LNCAP (cell line): ENCODE measurements around the gene KRT78.

Source experiments
- TF ChIP-seq, protein P1 (sequence below): fragments of 450-650 bp; IDR thresholded peaks from 2 replicates; pipeline ENCODE4 v1.5.1; 2017; ENCODE audit warnings: mild to moderate bottlenecking

KRT78 gene

DNA sequence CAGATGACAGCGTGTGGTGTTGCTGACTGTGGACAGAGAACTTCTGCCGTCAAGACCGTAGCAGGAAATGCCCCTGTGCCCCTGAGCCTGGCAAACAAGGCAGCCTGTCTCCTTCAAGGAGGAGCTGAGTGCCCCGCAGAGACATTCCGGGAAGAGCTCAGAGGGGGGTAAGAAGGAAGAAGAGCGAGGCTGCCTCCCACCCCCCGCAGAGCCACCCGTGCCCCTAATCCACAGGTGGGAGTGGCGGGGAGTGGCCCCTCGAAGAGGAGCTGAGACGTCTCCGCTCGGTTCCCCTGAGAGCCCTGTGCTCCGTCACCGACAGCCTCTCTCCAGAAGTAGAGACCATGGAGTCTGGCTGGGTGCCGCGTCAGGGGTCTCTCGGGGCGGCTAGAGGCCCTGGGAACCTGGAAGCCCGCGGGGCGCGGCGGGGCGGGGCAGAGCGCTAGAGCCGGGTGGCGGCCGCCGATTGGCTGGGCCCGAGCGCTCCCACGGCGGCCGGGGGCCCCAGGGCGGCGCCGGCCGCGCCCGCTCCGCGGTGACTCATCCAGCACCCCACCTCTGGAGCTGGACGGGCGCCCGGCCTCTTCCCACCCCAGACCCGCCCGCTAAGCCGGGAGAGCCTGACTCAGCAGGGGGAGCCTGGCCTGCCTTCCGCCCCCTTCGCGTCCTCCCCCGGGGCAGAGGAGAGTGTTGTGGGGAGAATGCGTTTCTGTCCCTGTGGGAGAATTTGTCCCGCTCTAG is 25.2 kb upstream of the KRT78 start:
- TF ChIP-seq, protein P1, sequence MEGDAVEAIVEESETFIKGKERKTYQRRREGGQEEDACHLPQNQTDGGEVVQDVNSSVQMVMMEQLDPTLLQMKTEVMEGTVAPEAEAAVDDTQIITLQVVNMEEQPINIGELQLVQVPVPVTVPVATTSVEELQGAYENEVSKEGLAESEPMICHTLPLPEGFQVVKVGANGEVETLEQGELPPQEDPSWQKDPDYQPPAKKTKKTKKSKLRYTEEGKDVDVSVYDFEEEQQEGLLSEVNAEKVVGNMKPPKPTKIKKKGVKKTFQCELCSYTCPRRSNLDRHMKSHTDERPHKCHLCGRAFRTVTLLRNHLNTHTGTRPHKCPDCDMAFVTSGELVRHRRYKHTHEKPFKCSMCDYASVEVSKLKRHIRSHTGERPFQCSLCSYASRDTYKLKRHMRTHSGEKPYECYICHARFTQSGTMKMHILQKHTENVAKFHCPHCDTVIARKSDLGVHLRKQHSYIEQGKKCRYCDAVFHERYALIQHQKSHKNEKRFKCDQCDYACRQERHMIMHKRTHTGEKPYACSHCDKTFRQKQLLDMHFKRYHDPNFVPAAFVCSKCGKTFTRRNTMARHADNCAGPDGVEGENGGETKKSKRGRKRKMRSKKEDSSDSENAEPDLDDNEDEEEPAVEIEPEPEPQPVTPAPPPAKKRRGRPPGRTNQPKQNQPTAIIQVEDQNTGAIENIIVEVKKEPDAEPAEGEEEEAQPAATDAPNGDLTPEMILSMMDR = no peak

DNA sequence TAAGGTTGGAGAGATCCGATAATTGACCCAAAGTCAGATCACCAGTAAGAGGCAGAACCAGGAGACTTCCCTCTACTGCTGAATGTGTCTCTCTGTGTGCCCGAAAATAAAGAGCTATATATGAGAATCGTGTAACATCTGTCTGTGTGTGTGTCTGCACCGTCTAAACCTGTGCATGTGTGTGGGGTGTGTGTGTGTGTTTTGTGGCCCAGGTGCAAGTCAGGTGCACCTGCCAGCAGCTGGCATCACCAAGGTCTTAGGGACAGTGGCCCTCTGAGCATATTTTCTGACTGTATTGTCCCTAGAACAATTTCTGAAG is 24.7 kb upstream of the KRT78 start:
- TF ChIP-seq, protein P1 = no peak

DNA sequence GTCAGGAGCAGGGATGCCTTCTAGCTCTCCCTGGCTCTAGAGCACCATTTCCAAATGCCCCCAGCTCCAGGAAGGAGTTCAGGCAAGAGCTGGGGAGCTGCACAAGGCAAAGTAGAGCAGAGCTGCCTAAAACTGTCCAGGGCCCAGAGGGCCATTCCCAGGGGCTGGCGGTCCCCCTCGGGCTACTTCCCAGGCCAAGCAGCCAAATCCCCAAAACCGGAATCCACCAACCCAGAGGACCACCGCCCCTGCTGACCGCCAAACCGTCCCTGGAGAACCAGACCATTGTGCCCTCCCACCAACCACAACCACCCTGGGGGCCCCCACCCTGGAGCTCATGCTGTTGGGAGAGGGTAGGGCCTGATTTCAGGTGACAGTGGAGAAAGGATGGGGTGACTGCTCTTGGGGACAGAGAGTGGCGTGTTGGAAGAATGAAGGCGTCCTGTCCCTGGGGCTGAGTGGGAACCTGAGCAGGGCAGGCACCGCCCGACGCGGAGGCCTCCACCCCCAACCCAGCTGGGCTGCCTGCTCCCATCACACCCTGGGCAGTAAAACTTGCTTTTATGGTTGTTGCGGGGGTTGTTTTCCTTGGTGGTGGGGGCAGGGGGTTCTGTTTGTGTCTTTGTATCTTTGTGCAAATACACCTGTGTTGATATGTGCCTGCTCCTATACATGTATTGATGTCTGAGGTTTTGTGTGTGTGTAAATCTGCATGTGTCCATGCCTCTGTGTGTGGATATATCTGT is 24.0 kb upstream of the KRT78 start:
- TF ChIP-seq, protein P1 = no peak

DNA sequence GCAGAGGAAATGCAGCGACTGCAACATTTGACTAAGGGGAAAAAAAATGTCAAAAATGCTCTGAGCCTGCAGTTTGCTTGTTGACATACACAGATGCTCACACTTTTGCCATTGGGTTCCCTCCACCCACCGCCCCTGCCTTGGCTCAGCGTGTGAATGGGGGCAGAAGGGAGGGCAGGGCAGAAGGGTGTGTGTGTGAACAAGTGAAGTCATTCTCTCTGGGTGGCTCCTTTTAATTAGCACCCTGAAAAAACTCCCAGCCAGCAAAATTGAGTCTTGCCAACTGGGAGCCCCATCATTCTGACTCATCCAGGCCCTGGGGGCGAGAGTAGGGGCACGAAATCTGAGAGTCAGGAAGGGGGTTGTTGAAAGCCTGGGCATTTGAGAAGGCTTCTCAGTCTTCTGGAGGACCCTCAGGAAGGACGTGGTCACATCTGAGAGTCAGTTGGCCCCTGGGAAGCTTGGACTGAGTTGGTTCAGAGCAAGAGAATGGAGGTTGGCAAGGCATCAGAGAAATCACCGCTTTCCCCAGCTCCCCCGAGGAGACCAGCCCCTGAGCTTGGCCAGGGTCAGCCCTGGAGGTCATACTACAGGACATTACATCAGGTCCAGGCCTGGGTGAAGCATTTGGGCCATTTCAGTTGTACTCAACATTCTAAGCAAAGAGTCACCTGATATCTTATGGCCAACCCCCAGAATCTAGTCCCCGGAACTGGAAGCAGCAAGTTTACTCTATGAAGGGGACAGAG is 22.7 kb upstream of the KRT78 start:
- TF ChIP-seq, protein P1 = no peak

DNA sequence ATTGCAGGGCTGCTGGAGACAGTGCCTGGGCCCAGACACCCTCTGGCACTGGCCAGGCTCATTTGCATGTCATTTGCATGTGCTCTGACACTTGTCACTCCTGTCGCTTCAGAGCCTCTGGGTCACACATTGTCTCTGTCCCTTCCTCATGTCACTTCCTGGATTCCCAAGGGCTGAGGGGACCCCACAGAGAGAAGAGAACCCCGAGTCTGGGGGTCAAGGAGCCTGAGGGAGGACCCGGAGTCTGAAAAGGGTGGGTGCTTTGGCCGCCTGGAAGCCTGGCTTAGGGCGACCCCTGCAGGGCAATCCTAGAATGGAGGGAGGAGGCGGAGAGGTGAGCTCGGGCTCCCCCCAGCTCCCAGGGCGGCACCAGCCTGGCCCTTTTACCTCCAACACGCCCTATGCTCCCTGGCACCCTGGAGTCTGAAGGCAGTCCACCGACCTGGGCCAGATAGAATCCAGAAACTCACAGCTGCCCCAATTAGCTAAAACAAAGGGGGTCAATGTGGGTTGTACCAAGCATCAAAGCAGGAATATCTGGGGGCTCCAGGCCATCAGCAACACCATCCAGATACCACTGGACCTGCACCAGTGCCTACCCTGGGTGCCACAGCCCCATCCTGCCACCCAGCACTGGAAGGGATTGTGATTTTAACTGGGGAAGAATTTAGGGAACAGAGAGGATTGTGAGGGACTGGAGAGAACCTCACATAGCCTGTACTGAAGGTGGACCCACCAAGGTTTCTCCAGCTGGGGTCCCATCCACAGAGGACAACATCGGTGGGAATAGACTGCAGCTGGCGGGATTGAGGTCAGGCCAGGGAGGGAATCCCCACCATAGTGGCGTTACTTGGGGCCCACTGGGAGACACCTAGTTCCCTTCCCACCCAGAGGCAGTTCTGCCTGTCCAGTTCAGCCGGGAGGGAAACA is 21.8 kb upstream of the KRT78 start:
- TF ChIP-seq, protein P1 = peak; percentile 88

DNA sequence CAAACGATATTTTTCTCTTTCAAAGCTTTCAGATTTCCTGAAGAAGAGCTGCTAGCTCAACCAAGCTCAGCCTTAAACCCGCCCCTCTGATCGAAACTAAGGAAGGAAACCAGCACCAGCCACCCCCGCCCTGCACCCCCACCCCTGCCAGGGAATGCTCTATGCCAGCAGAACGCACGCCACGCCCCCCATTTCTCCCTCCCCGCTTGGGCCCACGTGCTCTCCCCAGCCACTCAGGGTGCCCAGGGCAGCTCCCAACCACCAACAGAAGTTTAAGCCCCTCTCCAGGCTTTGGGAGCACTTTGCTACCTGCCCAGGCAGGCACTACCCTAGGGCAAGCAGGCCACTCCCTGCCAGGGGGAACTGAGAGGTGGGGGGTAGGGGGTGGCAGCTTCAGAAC is 18.8 kb upstream of the KRT78 start:
- TF ChIP-seq, protein P1 = no peak

DNA sequence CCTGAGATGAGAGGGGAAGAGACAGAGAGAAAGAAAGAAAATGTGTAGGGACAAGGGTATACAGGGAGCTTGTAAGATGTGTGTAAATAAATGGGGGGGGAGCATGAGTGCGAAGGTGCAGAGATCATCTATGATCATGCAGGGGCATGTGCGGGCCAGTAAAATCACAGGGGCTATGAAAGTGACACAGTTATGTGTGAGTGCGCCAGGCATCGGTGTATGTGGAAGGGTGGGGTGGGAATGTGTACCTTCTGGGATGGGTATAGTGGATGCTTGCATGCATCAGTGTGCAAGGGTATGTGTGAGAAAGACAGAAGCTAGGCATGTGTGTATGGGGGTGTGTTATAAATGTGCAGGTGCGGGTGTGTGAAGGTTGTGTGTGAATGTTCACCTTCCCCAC is 18.4 kb upstream of the KRT78 start:
- TF ChIP-seq, protein P1 = no peak
